HCT116 (cell line): ENCODE data around the gene TMSB10. TPM values are rescaled to one million over a fixed set of nuclear protein-coding genes. Genes with fewer than 3 reads are reported as not detected.

ENCODE experiments used
- ATAC-seq: fragments of 200-7000 bp; cut with Tn5 transposase; 2 replicates; pipeline ENCODE4 v1.9.1; 2020; ENCODE audit warnings: mild to moderate bottlenecking, moderate library complexity
- BruUV-seq: library from RNA; stranded (reverse); fragments of 400-500 nt; replicated peaks from 2 replicates; lab custom pipeline; 2021; lab: Mats Ljungman, UMichigan
- CTCF ChIA-PET: fragments of 300-600 bp; sonication (Branson Sonifier 250); formaldehyde crosslinking; loops from one replicate; lab custom pipeline; 2021; ENCODE audit warnings: antibody characterized with exemption; lab: Charles Lee
- POLR2A ChIA-PET: fragments of 300-600, 350-600 bp; sonication (Branson Sonifier 250); formaldehyde crosslinking; loops from one replicate; lab custom pipeline; 2021; ENCODE audit warnings: antibody characterized with exemption; lab: Charles Lee
- RAD21 ChIA-PET, 2 experiments: fragments of 300-600 bp; sonication (Branson Sonifier 250); formaldehyde crosslinking; loops; one replicate each; lab custom pipeline; 2023; ENCODE audit warnings: low total read pairs in 2 of 2; ENCODE audit not compliant: uncharacterized antibody in 2 of 2, unreplicated experiment in 2 of 2, low non-redundant PET in 1 of 2; lab: Charles Lee
- DNase-seq: peaks from one replicate; pipeline ENCODE4 v3.0.0-alpha.2; 2010; ENCODE audit warnings: low read depth, low spot score
- H2AFZ ChIP-seq: fragments of 200-600 bp; shearing (Covaris generic), sonication (generic); 2 replicates; pipeline ENCODE4 v1.6.1; 2017; ENCODE audit warnings: low read depth, mixed run types, mixed read lengths, antibody characterized with exemption, low read length; ENCODE audit not compliant: poor library complexity, severe bottlenecking
- H3K27ac ChIP-seq: 2 replicates; pipeline ENCODE4 v1.5.1; 2012; ENCODE audit warnings: low read depth, low read length
- H3K27me3 ChIP-seq: fragments of 200-600 bp; sonication (generic); 2 replicates; pipeline ENCODE4 v1.6.1; 2016; ENCODE audit warnings: mixed run types, low read length, mixed read lengths; ENCODE audit not compliant: insufficient read depth
- H3K36me3 ChIP-seq, 2 experiments: fragments of 200-500 bp in 1 of 2; fragments of 200-600 bp in 1 of 2; sonication (Bioruptor generic) in 1 of 2; sonication (generic) in 1 of 2; 2 replicates each; pipeline versions ENCODE4 v1.5.1 to v1.6.1; 2014 to 2016; ENCODE audit warnings: low read length in 2 of 2, inconsistent platforms in 1 of 2, mixed read lengths in 1 of 2, mixed run types in 1 of 2; ENCODE audit not compliant: insufficient read depth in 2 of 2, control insufficient read depth in 1 of 2
- H3K4me1 ChIP-seq, 2 experiments: fragments of 200-600 bp in 1 of 2; sonication (generic) in 1 of 2; 2 replicates each; pipeline versions ENCODE4 v1.5.1 to v1.6.1; 2012 to 2017; ENCODE audit warnings: low read length in 2 of 2, inconsistent platforms in 1 of 2, mild to moderate bottlenecking in 1 of 2, mixed read lengths in 1 of 2, mixed run types in 1 of 2, moderate library complexity in 1 of 2; ENCODE audit not compliant: insufficient read depth in 2 of 2, control insufficient read depth in 1 of 2
- H3K4me2 ChIP-seq: fragments of 200-600 bp; sonication (generic); 2 replicates; pipeline ENCODE4 v1.6.1; 2017; ENCODE audit warnings: mixed run types, low read length, mixed read lengths
- H3K4me3 ChIP-seq, 2 experiments: fragments of 200-600 bp in 1 of 2; sonication (generic) in 1 of 2; replicated peaks in 1 of 2; 2 replicates each; pipeline ENCODE4 v1.5.1; 2011 to 2016; ENCODE audit warnings: low read length in 2 of 2, control low read depth in 1 of 2, low read depth in 1 of 2, mild to moderate bottlenecking in 1 of 2, mixed read lengths in 1 of 2, mixed run types in 1 of 2
- H3K79me2 ChIP-seq: fragments of 200-600 bp; sonication (generic); 2 replicates; pipeline ENCODE4 v1.6.1; 2017; ENCODE audit warnings: mild to moderate bottlenecking, mixed run types, low read length, moderate library complexity, mixed read lengths; ENCODE audit not compliant: insufficient read depth
- H3K9ac ChIP-seq: fragments of 200-600 bp; sonication (generic); 2 replicates; pipeline ENCODE4 v1.6.1; 2016; ENCODE audit warnings: low read length, mixed read lengths
- H3K9me2 ChIP-seq: fragments of 200-600 bp; sonication (generic), shearing (Covaris generic); 2 replicates; pipeline ENCODE4 v1.6.1; 2017; ENCODE audit warnings: mixed run types, mild to moderate bottlenecking, moderate library complexity; ENCODE audit not compliant: insufficient read depth
- H3K9me3 ChIP-seq, 2 experiments: fragments of 200-500 bp in 1 of 2; fragments of 200-600 bp in 1 of 2; sonication (Bioruptor generic) in 1 of 2; sonication (generic) in 1 of 2; 2 replicates each; pipeline ENCODE4 v1.6.1; 2014 to 2017; ENCODE audit warnings: low read length in 2 of 2, mixed read lengths in 2 of 2, inconsistent platforms in 1 of 2, low read depth in 1 of 2, mild to moderate bottlenecking in 1 of 2, mixed run types in 1 of 2, moderate library complexity in 1 of 2; ENCODE audit not compliant: control insufficient read depth in 1 of 2, insufficient read depth in 1 of 2
- H4K20me1 ChIP-seq: fragments of 200-600 bp; sonication (generic), shearing (Covaris generic); 2 replicates; pipeline ENCODE4 v1.6.1; 2017; ENCODE audit warnings: mixed run types, mild to moderate bottlenecking, moderate library complexity; ENCODE audit not compliant: insufficient read depth
- FOSL1 ChIP-seq: IDR thresholded peaks from 2 replicates; pipeline ENCODE4 v1.6.1; 2012; ENCODE audit warnings: low read depth
- TCF7L2 ChIP-seq: IDR thresholded peaks from 2 replicates; pipeline ENCODE4 v1.7.0; 2011; ENCODE audit warnings: borderline replicate concordance, inconsistent platforms; ENCODE audit not compliant: insufficient read depth, insufficient read length; ENCODE audit errors: extremely low read depth
- intact Hi-C: fragments of 100-400 bp; cut with micrococcal nuclease; formaldehyde crosslinking; loops from 2 replicates; pipeline ENCODE4 v1.10.0; 2022
- total RNA-seq: library from RNA; stranded (reverse); gene quantifications from one replicate; pipeline ENCODE4 v1.2.1, GENCODE V29; 2021; ENCODE audit not compliant: unreplicated experiment

Gene TMSB10
- total RNA-seq, 1 experiment from 2014 or later, result 2,677 TPM

DNA sequence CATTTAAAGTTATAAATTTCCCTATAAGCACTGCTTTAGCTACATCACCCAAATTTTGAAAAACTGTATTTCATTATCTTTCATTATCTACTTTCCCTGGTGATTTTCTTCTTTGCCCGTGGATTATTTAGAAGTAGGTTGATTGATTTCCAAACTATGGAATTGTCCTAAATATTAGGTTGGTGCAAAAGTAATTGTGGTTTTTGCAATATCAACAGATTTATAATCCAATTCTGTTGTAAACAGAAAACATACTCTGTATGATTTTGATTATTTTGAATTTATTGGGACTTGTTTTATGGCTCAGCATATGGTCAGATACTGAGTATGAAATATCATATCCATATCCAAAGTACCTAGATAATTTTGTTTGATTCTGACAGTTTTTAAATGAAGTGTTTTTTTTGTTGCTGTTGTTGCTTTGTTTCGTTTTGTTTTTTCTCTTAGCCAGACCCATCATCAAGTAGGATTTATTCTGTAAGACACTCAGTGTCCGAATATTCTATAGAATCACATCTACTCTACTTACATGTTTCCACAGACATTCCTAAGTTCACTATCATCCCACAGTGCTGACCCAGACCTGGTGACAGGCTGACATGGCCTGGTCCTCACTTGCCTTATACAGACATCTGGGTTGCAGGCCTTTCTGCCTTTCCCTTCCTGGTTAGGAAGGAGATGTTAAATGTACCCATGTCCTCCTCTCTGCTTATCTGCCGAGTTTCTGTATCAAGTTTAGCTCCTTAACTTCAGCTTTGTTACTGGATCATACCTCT lies 22.5 kb upstream of the TMSB10 start:
- no peak for TF ChIP-seq TCF7L2
- Histone ChIP-seq H3K36me3 (no peaks in the 10 kb centered on the region), H3K4me2 (peak overlapping the region; percentile 82), H3K27me3 (no peaks in the 10 kb centered on the region; the same call in 1 of the 2 replicates), H3K4me3 (no peak overlapping the region), H3K9ac (peak overlapping the region; percentile 57; the same call in 1 of the 2 replicates), H2AFZ (peak overlapping the region; percentile 85), H3K4me1 (peaks cover 5 to 24% of the 10 kb centered on the region in 2 experiments; a peak in 3 of 4 replicates), H3K27ac (no peak overlapping the region), H4K20me1 (no peaks in the 10 kb centered on the region), H3K79me2 (no peaks in the 10 kb centered on the region), H3K9me3 (no peaks in the 10 kb centered on the region), H3K9me2 (no peaks in the 10 kb centered on the region)
- ChIA-PET CTCF (interaction anchor here (0.7 to 2.0 kb wide), 15 partner anchors 9 to 390 kb away, joined by 3 to 18 read pairs (median 4); no protein-coding TSS in a partner anchor), POLR2A (interaction anchor here (0.6 to 1.7 kb wide), 5 partner anchors 18 to 43 kb away, joined by 3 to 7 read pairs (median 3); partner anchors contain the start of gene TMSB10), RAD21 (no interaction called here)
- BruUV-seq, result no TSS peak
- intact Hi-C loops, result loop anchor here (1.0 kb wide), 2 partner anchors 42 to 388 kb away; no protein-coding TSS in a partner anchor
- DNase-seq, result no peak
- no peak for ATAC-seq

DNA sequence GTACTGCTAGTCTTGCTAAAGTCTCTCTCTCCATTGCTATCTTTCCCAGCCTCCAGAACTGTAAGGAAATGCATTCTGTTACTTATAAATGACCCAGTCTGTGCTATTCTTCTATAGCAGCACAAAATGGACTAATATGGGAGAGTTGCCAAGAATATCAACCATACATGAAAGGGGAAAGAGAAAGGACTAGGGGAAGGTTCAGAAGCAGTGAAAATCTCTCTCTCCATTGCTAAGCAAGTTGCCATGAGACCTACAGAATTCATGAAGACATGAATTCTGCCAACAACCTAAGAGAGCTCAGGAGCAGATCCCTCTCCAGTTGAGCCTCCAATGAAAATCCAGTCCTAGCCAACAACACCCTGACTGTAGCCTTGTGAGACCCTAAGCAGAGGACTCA lies 21.0 kb upstream of the TMSB10 start:
- Histone ChIP-seq H3K4me1 (peaks cover 5 to 24% of the 10 kb centered on the region in 2 experiments; a peak in 3 of 4 replicates), H3K4me3 (no peak overlapping the region), H3K27me3 (no peaks in the 10 kb centered on the region; the same call in 1 of the 2 replicates), H3K36me3 (no peaks in the 10 kb centered on the region), H3K9ac (no peak overlapping the region), H3K4me2 (no peak overlapping the region), H3K9me3 (no peaks in the 10 kb centered on the region), H3K27ac (no peak overlapping the region), H4K20me1 (no peaks in the 10 kb centered on the region), H2AFZ (no peak overlapping the region), H3K9me2 (no peaks in the 10 kb centered on the region), H3K79me2 (no peaks in the 10 kb centered on the region)
- ChIA-PET CTCF (no interaction called here), POLR2A (no interaction called here), RAD21 (no interaction called here)
- intact Hi-C loops, result no loop called here
- TF ChIP-seq FOSL1, result no peak
- ATAC-seq (no peak), DNase-seq (no peak)
- no TSS peak for BruUV-seq
